GM23338 (cell line): ENCODE measurements around the gene EED.

ENCODE experiments used
- ZNF331 ChIP-seq: fragments of 250-450 bp; sonication (Bioruptor Pico); IDR thresholded peaks from 2 replicates; pipeline ENCODE4 v1.5.0; 2020; ENCODE audit warnings: low read depth, mild to moderate bottlenecking, moderate library complexity
- TF ChIP-seq, protein P1 (sequence below), 2 experiments: fragments of 200-600 bp in 1 of 2; sonication (generic) in 1 of 2; conservative IDR thresholded peaks; 2 replicates each; pipeline versions ENCODE4 v1.5.1 to v1.6.1; 2016 to 2017; ENCODE audit warnings: antibody characterized with exemption in 2 of 2, low read depth in 2 of 2, mild to moderate bottlenecking in 2 of 2, moderate library complexity in 1 of 2

- TF ChIP-seq ZNF331 (CRISPR knock-in tag): no peak
- TF ChIP-seq, protein P1, sequence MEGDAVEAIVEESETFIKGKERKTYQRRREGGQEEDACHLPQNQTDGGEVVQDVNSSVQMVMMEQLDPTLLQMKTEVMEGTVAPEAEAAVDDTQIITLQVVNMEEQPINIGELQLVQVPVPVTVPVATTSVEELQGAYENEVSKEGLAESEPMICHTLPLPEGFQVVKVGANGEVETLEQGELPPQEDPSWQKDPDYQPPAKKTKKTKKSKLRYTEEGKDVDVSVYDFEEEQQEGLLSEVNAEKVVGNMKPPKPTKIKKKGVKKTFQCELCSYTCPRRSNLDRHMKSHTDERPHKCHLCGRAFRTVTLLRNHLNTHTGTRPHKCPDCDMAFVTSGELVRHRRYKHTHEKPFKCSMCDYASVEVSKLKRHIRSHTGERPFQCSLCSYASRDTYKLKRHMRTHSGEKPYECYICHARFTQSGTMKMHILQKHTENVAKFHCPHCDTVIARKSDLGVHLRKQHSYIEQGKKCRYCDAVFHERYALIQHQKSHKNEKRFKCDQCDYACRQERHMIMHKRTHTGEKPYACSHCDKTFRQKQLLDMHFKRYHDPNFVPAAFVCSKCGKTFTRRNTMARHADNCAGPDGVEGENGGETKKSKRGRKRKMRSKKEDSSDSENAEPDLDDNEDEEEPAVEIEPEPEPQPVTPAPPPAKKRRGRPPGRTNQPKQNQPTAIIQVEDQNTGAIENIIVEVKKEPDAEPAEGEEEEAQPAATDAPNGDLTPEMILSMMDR (conservative IDR thresholded peaks at IDR 0.05; ENCODE audit: low read depth in 2 of 2): no peak
Observed at GRCh38 chr11:86257446-86257845, 12.9 kb downstream of the EED start.
